Calu3 (cell line): ENCODE data around the gene ARMCX1. TPM values are rescaled to one million over a fixed set of nuclear protein-coding genes. Genes with fewer than 3 reads are reported as not detected.

Experiments used
- BruUV-seq: library from RNA; stranded (reverse); fragments of 400-500 nt; replicated peaks from 2 replicates; lab custom pipeline; 2021; lab: Mats Ljungman, UMichigan
- CTCF ChIA-PET: fragments of 300-600 bp; sonication (Branson Sonifier 250); formaldehyde crosslinking; loops from one replicate; lab custom pipeline; 2022; ENCODE audit warnings: antibody characterized with exemption; lab: Charles Lee
- DNase-seq: peaks from one replicate; pipeline ENCODE4 v3.0.0; 2022
- H3K27ac Mint-ChIP-seq: one replicate; pipeline ENCODE4 v1.8.0; 2022; ENCODE audit warnings: mixed read lengths; ENCODE audit not compliant: unreplicated experiment
- H3K27me3 Mint-ChIP-seq: one replicate; pipeline ENCODE4 v1.8.0; 2022; ENCODE audit warnings: mixed read lengths; ENCODE audit not compliant: unreplicated experiment
- H3K36me3 Mint-ChIP-seq: one replicate; pipeline ENCODE4 v1.8.0; 2022; ENCODE audit warnings: mild to moderate bottlenecking, moderate library complexity, mixed read lengths; ENCODE audit not compliant: insufficient read depth, unreplicated experiment
- H3K4me1 Mint-ChIP-seq: one replicate; pipeline ENCODE4 v1.8.0; 2022; ENCODE audit warnings: mild to moderate bottlenecking, low read depth, mixed read lengths; ENCODE audit not compliant: unreplicated experiment
- H3K4me3 Mint-ChIP-seq: one replicate; pipeline ENCODE4 v1.8.0; 2022; ENCODE audit warnings: mild to moderate bottlenecking, low read depth, moderate library complexity, mixed read lengths; ENCODE audit not compliant: unreplicated experiment
- H3K9me3 Mint-ChIP-seq: one replicate; pipeline ENCODE4 v1.8.0; 2022; ENCODE audit warnings: low read depth, mixed read lengths; ENCODE audit not compliant: unreplicated experiment
- intact Hi-C: fragments of 100-400 bp; cut with micrococcal nuclease; formaldehyde crosslinking; loops from one replicate; pipeline ENCODE4 v1.10.0; 2022; ENCODE audit not compliant: unreplicated experiment
- total RNA-seq: library from RNA; stranded (reverse); gene quantifications from 2 replicates; pipeline ENCODE4 v1.2.3, GENCODE V29; 2022
- TF ChIP-seq, protein P1 (sequence below): fragments of 200-600 bp; IDR thresholded peaks from one replicate; pipeline ENCODE4 v1.8.0; 2022; ENCODE audit warnings: antibody characterized with exemption; ENCODE audit not compliant: unreplicated experiment

Gene ARMCX1
- total RNA-seq, 1 experiment from 2014 or later = 0.92 TPM

DNA sequence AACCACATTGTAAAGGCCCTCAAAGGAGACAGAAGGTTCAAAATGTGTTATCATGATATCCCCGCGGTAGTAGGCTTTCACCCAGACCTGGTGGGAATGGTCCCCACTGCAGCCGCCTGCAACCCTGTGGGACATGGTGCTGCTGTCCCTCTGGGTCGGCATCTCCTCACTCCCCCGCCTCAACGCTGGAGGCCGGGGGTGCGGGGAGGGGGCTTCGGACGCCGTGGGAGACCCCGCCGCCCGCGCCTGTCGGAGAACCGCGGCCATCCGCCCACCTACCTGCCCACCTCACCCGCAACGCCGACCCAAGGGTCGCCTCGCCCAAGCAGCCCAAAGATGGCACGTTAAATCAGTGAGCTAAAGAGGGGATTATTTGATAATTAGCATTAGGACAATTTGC lies 11.2 kb upstream of the ARMCX1 start:
- no peak overlapping the region for H3K27ac Mint-ChIP-seq
- no peaks in the 10 kb centered on the region for H3K27me3 Mint-ChIP-seq
- BruUV-seq = no TSS peak
- H3K9me3 Mint-ChIP-seq = no peaks in the 10 kb centered on the region
- H3K4me1 Mint-ChIP-seq = no peaks in the 10 kb centered on the region
- H3K36me3 Mint-ChIP-seq = no peaks in the 10 kb centered on the region
- intact Hi-C loops = no loop called here
- no peak overlapping the region for H3K4me3 Mint-ChIP-seq
- TF ChIP-seq, protein P1, sequence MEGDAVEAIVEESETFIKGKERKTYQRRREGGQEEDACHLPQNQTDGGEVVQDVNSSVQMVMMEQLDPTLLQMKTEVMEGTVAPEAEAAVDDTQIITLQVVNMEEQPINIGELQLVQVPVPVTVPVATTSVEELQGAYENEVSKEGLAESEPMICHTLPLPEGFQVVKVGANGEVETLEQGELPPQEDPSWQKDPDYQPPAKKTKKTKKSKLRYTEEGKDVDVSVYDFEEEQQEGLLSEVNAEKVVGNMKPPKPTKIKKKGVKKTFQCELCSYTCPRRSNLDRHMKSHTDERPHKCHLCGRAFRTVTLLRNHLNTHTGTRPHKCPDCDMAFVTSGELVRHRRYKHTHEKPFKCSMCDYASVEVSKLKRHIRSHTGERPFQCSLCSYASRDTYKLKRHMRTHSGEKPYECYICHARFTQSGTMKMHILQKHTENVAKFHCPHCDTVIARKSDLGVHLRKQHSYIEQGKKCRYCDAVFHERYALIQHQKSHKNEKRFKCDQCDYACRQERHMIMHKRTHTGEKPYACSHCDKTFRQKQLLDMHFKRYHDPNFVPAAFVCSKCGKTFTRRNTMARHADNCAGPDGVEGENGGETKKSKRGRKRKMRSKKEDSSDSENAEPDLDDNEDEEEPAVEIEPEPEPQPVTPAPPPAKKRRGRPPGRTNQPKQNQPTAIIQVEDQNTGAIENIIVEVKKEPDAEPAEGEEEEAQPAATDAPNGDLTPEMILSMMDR = no peak
- no peak for DNase-seq
- CTCF ChIA-PET = no interaction called here

DNA sequence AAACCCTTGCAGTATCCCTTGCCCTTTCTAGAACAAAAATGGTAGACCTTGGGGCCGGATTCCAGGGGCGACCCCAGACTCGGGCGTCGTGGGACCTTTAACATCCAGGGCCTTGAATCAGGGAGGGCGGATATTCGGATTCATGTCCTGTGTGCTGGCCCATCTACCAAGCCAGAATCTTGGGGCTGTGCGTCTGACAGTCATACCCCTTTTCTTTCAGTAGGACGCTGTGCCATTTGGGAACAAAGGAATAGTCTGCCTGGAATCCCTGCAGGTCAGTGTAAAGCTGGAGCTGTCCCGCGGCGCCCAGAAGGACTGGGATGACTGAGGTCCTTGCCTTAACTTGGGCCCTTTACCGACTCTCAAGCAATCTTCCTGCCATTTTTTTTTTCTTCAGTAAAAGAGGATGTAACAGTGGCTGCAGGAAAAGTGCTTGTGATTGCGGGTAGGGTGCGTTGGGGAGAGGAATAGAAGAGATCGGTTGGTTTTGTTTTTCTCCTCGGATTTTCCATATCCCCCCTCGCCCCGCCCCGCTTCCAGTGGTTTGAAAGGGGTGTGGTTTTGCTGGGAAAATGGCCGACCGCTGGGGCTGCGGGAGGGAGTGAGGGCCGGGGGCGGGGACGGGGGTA lies 518 bp downstream of the ARMCX1 start:
- no peaks in the 10 kb centered on the region for H3K9me3 Mint-ChIP-seq
- peaks cover 8% of the 10 kb centered on the region for H3K36me3 Mint-ChIP-seq
- intact Hi-C loops = no loop called here

DNA sequence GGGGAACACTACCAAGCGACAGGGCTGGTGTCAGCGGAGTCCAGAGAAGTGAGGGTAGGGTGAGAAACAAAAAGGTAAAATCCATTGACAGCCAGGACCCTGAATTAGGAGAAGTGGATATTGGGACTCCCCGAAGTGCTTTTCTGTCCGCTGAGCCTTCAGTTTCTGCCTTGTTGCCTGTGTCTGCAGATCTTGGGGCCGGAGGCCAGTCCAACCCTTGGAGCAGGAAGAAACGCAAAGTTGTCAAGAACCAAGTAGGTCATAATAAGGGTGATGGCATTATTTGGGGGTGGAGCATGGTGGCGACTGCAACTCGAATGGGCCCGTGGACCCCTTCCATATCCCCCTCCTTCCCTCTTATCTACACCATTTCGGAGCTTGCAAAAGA lies 1.0 kb downstream of the ARMCX1 start:
- TF ChIP-seq, protein P1 = no peak
- intact Hi-C loops = no loop called here
- no peak overlapping the region for H3K27ac Mint-ChIP-seq

More for the DNA sequence above, 518 bp downstream of the ARMCX1 start:
- DNase-seq = no peak
- CTCF ChIA-PET = no interaction called here
- H3K4me1 Mint-ChIP-seq = peaks cover 8% of the 10 kb centered on the region
- H3K27me3 Mint-ChIP-seq = no peaks in the 10 kb centered on the region
- H3K27ac Mint-ChIP-seq = no peak overlapping the region
- no TSS peak for BruUV-seq
- H3K4me3 Mint-ChIP-seq = peak overlapping the region; percentile 71
- TF ChIP-seq, protein P1 = no peak

DNA sequence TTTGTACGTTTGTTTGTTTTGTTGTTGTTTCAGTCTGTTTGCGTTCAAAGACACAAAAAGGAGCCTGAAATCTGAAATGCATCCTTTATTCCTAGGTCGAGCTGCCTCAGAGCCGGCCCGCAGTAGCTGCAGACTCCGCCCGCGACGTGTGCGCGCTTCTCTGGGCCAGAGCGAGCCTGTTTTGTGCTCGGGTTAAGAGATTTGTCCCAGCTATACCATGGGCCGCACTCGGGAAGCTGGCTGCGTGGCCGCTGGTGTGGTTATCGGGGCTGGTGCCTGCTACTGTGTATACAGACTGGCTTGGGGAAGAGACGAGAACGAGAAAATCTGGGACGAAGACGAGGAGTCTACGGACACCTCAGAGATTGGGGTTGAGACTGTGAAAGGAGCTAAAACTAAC lies 2.4 kb downstream of the ARMCX1 start:
- Mint-ChIP-seq H3K4me1 (peaks cover 8% of the 10 kb centered on the region), H3K9me3 (no peaks in the 10 kb centered on the region), H3K27ac (no peak overlapping the region), H3K36me3 (peaks cover 8% of the 10 kb centered on the region), H3K4me3 (no peak overlapping the region), H3K27me3 (no peaks in the 10 kb centered on the region)
- no TSS peak for BruUV-seq
- CTCF ChIA-PET = no interaction called here
- DNase-seq = no peak
- TF ChIP-seq, protein P1 = no peak
- intact Hi-C loops = no loop called here

More for the DNA sequence above, 1.0 kb downstream of the ARMCX1 start:
- H3K9me3 Mint-ChIP-seq = no peaks in the 10 kb centered on the region
- no peak for DNase-seq
- H3K4me3 Mint-ChIP-seq = no peak overlapping the region
- peaks cover 8% of the 10 kb centered on the region for H3K36me3 Mint-ChIP-seq
- BruUV-seq = no TSS peak
- H3K27me3 Mint-ChIP-seq = no peaks in the 10 kb centered on the region
- CTCF ChIA-PET = no interaction called here
- H3K4me1 Mint-ChIP-seq = peaks cover 8% of the 10 kb centered on the region
